ENCODE data around the gene THSD8.
A peak's percentile ranks its signal among the peaks of the same experiment; 100 is the strongest.

The THSD8 gene

DNA sequence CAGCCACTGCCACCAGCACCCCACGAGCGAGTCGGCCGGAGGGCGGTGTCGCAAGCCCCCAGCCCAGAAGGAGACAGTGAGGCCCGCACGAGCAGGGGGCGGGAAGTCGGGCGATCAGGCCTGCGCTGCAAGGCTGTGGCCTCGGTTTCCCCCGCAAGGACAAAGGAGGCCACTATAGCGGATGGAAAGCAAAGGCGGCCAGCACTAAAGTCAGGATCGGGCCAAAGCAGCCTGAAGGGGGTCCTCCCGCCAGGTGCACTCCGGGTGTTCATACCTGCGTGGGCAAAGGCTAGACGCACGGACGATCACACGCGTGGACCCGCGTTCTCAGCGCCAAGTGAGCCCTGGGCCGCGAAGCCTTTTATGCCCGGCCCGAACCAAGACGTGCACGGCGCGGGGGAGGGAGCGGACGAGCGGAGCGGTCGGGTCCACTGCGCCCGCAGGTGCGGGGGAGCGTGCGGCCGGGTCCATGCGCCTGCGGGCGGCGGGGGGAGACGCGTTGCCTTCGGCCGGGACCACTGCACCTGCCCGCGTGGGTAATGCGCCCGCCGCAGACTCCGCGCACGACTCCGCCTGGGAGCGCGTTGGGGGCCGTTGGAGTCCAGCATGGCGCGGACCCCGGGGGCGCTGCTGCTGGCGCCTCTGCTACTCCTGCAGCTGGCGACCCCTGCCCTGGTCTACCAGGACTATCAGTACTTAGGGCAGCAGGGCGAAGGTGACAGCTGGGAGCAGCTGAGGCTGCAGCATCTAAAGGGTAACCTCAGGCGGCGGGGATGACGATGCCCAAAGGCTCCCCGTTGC is at the start of gene THSD8, which contains the start of gene PRDX2:
TSS of gene THSD8 (plus strand) at position 604 of the 801 bp plus-strand sequence. CDS start at position 607, 3 bp downstream.
TSS of gene PRDX2 (minus strand) at position 335 of the 801 bp plus-strand sequence. CDS start 539 bp downstream, outside the sequence.
- peak; percentile 42 for DNase-seq

GRCh38 chr19:12754465-12755196 is 47.2 kb upstream of the THSD8 start:
- DNase-seq = no peak

- DNase-seq = no peak
Observed at GRCh38 chr19:12756150-12756883, 45.6 kb upstream of the THSD8 start.

DNA sequence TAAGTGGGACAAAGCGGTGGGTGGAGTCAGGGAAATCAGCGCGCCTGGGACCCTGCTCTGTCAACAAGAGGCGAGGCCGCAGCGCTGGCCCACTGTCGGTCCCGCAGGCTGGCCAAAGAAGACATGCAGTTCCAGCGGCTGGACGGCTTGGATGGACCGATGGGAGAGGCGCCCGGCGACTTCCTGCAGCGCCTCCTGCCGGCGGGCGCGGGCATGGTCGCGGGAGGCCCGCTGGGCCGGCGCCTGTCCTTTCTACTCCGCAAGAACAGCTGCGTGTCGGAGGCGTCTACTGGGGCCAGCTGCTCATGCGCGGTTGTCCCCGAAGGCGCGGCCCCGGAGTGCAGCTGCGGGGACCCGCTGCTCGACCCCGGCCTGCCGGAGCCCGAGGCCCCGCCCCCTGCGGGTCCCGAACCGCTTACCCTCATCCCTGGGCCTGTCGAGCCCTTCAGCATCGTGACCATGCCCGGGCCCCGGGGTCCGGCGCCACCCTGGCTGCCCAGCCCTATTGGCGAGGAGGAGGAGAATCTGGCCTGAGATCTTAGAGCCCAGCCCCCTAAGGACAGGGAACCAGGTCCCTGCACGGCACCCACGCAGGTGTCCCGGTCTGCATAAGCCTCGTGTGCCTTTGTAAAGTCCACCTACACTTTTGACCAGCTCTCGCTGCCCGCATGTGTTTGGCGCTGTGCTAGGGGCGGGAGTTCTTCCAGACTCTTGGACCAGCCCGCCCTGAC is 44.2 kb upstream of the THSD8 start:
- peak; percentile 48 for DNase-seq

DNA sequence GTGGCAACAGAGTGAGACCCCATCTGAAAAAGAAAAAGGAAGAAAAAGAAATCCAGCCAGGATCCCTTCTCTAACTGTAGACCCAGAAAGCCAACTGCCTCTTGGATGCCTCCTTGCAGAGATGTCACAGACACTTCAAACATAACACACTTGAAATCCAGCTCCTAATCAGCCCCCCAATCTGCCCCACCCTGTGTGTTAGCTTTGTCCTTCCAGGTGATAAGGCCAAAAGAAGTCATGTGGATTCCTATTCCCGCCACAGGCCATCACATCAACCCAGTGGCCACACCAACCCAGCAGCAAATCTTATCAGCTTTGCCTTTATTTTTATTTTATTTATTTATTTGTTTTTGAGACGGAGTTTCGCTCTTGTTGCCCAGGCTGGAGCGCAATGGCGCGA is 42.2 kb upstream of the THSD8 start:
- no peak for DNase-seq

GRCh38 chr19:12763100-12763499 is 38.8 kb upstream of the THSD8 start:
- no peak for DNase-seq

GRCh38 chr19:12764698-12765097 is 37.2 kb upstream of the THSD8 start:
- no peak for DNase-seq

GRCh38 chr19:12766051-12766521 is 35.8 kb upstream of the THSD8 start:
- peak; percentile 27 for DNase-seq

GRCh38 chr19:12767150-12767549 is 34.7 kb upstream of the THSD8 start:
- DNase-seq = no peak

DNA sequence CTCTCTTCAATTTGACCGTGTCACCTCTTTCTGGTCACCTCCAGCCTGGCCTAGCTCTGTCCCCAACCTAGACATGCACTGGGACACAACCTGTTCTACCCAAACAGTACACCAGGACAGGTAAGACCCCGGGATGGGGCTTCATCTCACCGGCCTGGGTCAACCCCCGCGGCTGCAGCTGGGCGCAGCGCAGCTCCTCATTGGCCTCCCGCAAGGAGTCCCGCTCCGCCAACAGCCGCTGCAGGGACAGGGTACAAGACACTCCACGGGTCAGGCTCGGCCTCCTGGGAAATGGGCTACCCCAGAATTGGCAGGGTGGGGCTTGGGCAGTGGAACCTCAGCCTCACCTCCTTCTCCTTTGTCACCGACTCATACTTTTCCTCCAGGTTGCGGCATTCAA is 34.2 kb upstream of the THSD8 start:
- no peak for DNase-seq

- no peak for DNase-seq
Observed at GRCh38 chr19:12769689-12770088, 32.2 kb upstream of the THSD8 start.

DNA sequence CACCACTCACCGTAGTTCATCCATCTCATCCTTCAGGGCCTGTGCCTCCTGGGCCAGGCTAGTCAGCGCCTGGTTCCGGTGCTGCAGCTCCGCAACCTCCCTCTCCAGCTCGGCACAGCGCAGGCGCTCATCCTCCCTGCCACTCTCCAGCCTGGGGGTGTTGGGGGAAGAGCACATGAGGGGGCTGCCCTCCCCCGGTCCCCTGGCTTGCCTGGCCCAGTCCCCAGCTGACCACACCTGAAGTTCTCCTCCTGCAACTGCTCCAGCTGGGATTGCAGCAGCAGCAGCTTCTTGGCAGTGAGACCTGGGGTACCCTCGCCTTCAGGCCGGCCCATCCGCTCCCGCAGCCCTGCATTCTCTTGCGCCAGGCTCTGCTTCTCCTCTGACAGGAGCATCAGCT is 30.9 kb upstream of the THSD8 start:
- DNase-seq = no peak

- DNase-seq = no peak
Observed at GRCh38 chr19:12772323-12772722, 29.5 kb upstream of the THSD8 start.

DNA sequence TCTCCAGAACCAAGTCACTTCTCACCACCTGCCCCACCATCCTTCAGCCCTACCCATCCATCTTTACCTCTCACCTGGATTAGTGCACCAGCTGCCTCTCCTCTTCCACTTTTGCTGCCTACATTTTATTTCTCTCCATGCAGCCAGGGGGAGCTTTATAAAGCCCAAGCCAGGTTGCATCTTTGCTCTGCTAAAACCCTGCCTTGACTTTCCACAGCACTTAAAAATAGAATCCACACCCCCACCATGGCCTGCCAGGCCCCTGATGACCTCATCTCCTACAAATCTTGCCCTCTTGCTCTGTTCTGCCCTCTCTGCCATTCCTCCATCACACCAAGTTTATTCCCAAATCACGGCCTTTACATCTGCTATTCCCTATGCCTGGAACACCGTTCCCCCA is 28.3 kb upstream of the THSD8 start:
- DNase-seq = no peak

DNA sequence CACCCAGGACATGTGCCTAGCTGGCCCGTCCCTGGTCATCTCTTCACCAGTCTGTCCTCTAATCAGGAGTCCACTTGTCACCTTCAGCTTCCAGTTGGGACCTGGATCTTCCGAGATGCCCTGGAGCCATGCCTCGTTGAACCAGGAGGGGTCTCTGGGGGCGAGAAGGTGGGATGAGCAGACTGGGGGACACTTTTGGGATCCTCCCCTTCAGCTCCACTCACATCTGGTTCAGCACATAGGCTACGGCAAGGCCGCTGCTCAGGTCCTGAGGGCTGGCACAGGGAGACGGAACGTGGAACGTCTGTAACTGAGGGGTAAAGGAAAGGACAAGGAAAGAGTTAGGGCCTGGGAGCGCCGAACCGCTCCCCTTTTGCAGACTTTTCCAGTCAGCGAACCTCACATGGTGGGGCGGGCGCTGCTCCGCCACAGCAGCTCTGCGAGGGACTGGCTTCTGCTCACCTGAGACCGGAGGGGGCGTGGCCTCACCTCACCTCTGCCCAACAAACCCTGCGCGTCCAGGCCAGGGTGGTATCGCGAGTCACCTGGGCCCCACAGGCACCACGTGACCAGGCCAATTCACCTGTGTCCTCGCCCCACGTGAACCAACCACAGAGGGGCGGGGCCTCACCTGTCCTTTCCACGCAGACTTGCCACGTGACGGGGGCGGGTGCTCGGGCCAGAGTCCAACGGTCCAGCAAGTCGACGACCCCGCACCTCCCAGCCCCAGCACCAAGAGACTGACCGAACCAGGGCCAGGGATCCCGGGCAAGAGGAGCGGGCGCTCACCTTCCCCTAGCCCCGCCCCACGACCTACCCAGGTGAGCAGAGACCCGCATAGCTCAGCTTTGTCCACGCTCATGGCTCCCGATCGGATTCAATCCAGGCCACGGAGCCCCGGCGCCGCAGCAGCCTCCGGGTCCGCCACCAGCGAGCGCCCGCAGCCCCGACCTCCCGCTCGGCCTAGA is 27.0 kb upstream of the THSD8 start, which contains the start of gene HOOK2:
TSS of gene HOOK2 (minus strand) at position 965 of the 968 bp plus-strand sequence. CDS start at position 862, 103 bp downstream.
- DNase-seq = no peak

DNA sequence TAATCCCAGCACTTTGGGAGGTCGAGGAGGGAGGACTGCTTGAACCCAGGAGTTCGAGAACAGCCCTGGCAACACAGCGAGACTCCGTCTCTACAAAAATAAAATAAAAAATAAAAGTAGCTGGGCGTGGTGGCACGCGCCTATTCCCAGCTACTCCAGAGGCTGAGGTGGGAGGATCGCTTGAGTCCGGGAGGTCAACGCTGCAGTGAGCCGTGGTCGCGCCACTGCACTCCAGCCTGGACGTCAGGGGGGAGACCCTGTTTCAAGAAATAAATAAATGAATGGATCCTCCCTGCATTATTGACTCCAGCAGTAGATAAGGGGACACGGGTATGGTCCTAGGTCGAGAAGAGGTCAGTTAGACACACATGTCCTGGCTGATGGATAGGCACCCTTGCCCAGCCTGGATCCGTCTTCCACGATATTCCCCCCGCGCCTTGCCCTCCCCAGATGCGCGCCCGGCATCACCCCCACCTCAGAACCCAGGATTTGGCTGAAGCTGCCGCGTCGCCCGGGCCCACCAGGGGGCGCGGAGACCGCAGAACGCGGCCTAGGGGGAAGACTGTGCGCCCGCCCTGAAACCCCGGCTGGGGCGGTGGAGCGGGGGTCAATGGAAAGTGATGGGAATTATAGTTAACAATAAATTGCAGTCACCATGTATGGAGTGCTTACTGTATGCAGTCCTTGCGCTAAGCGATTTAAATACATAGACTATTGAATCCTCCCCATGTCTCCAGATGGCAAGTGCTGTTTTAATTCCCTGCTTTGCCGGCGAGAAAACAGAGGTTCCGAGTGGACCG is 24.5 kb upstream of the THSD8 start:
- DNase-seq = no peak

DNA sequence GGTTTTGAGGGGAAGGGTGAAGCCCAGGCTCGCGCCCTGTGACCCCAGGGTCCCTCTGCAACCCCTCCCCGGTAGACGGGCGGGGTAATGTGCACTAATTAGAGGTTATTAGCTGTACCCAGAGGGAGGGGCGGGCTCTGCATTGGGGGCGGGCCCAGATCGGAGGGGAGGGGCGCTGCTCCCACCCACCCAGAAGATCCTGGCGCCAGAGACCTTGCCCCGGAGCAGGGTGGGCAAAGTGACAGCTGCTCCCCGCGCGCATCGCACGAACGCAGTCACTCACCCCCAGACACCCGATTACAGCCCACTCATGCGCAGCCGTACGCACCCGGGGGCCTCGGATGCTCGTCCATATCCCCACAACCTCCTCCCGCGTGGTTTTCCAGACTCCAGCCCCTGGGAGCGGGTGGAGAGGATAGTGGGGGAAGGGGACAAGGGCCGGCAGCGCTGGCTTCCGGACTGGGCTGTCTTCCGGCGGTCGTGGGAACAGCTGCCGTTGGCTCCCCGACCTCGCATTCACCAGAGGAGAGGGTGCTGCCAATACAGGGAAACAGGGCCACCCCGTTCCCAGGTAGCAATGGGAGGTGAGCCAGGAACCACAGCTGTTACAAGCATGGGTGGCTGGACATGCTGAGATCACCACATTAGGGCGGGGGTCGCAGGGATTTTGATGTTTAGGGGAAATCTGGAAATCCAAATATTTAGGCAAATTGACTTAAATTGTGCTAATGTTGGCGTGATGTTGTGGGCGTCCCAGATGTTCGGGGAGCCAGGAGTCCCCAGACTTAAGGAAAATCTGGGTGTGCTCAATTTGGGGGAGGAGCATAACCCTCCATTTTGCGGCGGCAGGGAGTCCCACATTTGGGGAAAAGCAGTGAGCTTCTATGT is 23.6 kb upstream of the THSD8 start:
- DNase-seq = no peak

DNA sequence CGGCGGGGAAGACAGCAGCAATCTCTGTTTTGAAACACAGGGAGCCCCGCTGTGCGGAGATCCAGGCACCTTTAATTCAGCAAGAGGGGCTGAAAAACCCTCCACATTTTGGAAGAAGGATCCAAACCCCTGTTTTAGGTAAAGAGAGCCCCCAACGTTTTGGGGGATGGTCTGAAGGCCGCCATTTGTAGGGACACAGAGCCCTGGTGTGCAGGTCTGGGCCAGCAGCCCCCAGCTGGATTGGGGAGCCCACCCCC is 23.0 kb upstream of the THSD8 start:
- DNase-seq = no peak

DNA sequence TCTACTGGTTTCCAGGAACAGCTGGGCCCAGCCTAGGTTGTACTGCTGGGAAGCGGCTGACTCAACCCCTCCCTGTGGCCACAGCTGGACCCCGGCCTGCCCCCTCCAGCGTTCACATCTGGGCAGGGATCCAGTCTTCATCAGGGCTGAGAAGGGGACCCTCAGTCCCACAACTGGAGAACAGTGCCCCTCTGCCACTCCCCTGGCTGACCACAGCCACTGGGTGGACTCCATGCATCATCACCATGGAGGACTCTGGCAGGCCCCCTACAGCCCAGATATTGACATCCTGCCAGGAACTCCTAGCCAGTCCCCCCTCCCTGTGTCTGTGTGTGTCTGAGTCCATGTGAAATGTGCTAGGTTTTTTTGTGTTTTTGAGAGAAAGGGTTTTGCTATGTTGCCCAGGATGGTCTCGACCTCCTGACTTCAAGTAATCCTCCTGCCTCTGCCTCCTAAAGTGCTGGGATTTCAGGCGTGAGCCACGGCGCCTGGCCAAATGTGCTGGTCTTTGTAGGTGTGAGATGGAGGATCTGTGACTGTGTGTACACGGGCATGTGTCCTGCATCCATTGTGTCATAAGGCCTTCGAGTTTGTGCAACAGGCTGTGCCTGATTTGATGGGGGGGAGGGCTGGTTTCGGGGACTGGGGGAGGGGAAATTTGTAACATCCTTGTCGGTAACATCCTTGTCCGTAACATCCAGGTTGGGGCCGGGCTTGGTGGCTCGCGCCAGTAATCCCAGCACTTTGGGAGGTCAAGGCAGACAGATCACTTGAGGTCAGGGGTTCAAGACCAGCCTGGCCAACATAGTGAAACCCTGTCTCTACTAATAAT is 22.5 kb upstream of the THSD8 start:
- DNase-seq = no peak
